Inferior parietal cortex (tissue), 1 donor: ENCODE measurements around the gene PSMB7.

Experiments used
- DNase-seq: peaks from one replicate; pipeline ENCODE4 v3.0.0-alpha.2; 2016; ENCODE audit errors: extremely low spot score

PSMB7 gene

GRCh38 chr9:124345751-124346281, 69.4 kb downstream of the PSMB7 start:
- no peak for DNase-seq

- no peak for DNase-seq
Measured at GRCh38 chr9:124345063-124345462, 70.2 kb downstream of the PSMB7 start.

- no peak for DNase-seq
Measured at GRCh38 chr9:124344291-124345050, 70.8 kb downstream of the PSMB7 start.

GRCh38 chr9:124343533-124344290, 71.5 kb downstream of the PSMB7 start:
- no peak for DNase-seq

GRCh38 chr9:124342776-124343485, 72.3 kb downstream of the PSMB7 start:
- peak; percentile 56 for DNase-seq

GRCh38 chr9:124342402-124342775, 72.9 kb downstream of the PSMB7 start:
- DNase-seq = no peak

- DNase-seq = no peak
Measured at GRCh38 chr9:124341455-124342170, 73.6 kb downstream of the PSMB7 start.

GRCh38 chr9:124340219-124341069, 74.8 kb downstream of the PSMB7 start:
- no peak for DNase-seq

- no peak for DNase-seq
Measured at GRCh38 chr9:124339603-124340146, 75.6 kb downstream of the PSMB7 start.

- DNase-seq = no peak
Measured at GRCh38 chr9:124337562-124337961, 77.7 kb downstream of the PSMB7 start.

GRCh38 chr9:124335320-124335707, 79.9 kb downstream of the PSMB7 start:
- DNase-seq = no peak

GRCh38 chr9:124334568-124335319, 80.5 kb downstream of the PSMB7 start:
- DNase-seq = no peak

- DNase-seq = no peak
Measured at GRCh38 chr9:124333203-124333579, 82.1 kb downstream of the PSMB7 start.

- no peak for DNase-seq
Measured at GRCh38 chr9:124332361-124333202, 82.7 kb downstream of the PSMB7 start.

GRCh38 chr9:124331580-124331979, 83.7 kb downstream of the PSMB7 start:
- no peak for DNase-seq

GRCh38 chr9:124330011-124330697, 85.1 kb downstream of the PSMB7 start:
- no peak for DNase-seq

GRCh38 chr9:124329206-124329792, 85.9 kb downstream of the PSMB7 start:
- no peak for DNase-seq

GRCh38 chr9:124328285-124328684, 87.0 kb downstream of the PSMB7 start:
- no peak for DNase-seq
